Right cardiac atrium (tissue), 5 donors: ENCODE data around the gene TMEM176A. TPM values are rescaled to one million over a fixed set of nuclear protein-coding genes. Genes with fewer than 3 reads are reported as not detected.

ENCODE experiments used
- ATAC-seq, 2 donors: fragments of 200-7000 bp; cut with Tn5 transposase; one replicate each; pipeline versions ENCODE4 v1.8.0 to v1.9.1; 2020; ENCODE audit warnings: moderate library complexity in 2 of 2, mild to moderate bottlenecking in 1 of 2
- DNase-seq, 3 donors: peaks; one replicate each; pipeline ENCODE4 v3.0.0-alpha.2; 2020
- H3K27ac ChIP-seq: one replicate; pipeline ENCODE4 v1.5.1; 2013; ENCODE audit warnings: mild to moderate bottlenecking, low read length, control low read depth, moderate library complexity
- H3K27me3 ChIP-seq: one replicate; pipeline ENCODE4 v1.6.1; 2013; ENCODE audit not compliant: control insufficient read depth, insufficient read depth
- H3K4me1 ChIP-seq: one replicate; pipeline ENCODE4 v1.6.1; 2013; ENCODE audit warnings: low read length; ENCODE audit not compliant: control insufficient read depth, insufficient read depth
- H3K4me3 ChIP-seq: one replicate; pipeline ENCODE4 v1.5.1; 2013; ENCODE audit warnings: low read length, control low read depth
- H3K9me3 ChIP-seq: one replicate; pipeline ENCODE4 v1.6.1; 2013; ENCODE audit warnings: low read length; ENCODE audit not compliant: control insufficient read depth
- WGBS: extraction: QIAGEN DNeasy Blood & Tissue Kit; methylation state at CpG from one replicate; pipeline ENCODE4 v1.1.7; 2013; 5-methylcytosine and 5-hydroxymethylcytosine counted together
- intact Hi-C, 4 donors: fragments of 100-400 bp; cut with DNase I; formaldehyde crosslinking; loops; one replicate each; pipeline versions ENCODE4 v1.11.0 to v1.14.0; 2022 to 2023
- polyA plus RNA-seq: library from polyadenylated mRNA; stranded (reverse); fragments of 200-250 nt; gene quantifications from one replicate; pipeline ENCODE4 v1.2.3, GENCODE V29; 2013
- total RNA-seq, 4 donors: library from RNA; stranded (reverse); fragmentation: NEBNext Ultra II Directional; extraction: Animal tissue kit (Norgen Biotek cat#: 25700); gene quantifications; one replicate each; pipeline ENCODE4 v1.2.1, GENCODE V29; 2021
- donor health status: healthy with polysubstance abuse.
- donor health status: DM: no; HTN: yes; CAD: no.
- donor health status: DM: no; HTN: no; CAD: no.
- donor health status: DM: no; HTN: yes; CAD: no; lungs with severe emphysema.
- donor health status: DM: yes; HTN: yes; CAD: no.

Gene TMEM176A
- total and polyA plus RNA-seq, 5 donors, result 50.8 to 167 (median 99.0) TPM

GRCh38 chr7:150787321-150788281, 13.0 kb upstream of the TMEM176A start:
- H3K4me1 ChIP-seq, result peaks cover 21% of the 10 kb centered on the region
- peak overlapping the region; percentile 57 for H3K27ac ChIP-seq
- peak; percentile 41 to 47 for ATAC-seq
- WGBS, result 31% methylated on average over 10 of the region's 10 CpGs
- H3K27me3 ChIP-seq, result no peaks in the 10 kb centered on the region
- peak in 2 of 3 donors; percentile 38 to 62 for DNase-seq
- intact Hi-C loops, result no loop called here
- H3K9me3 ChIP-seq, result no peaks in the 10 kb centered on the region
- no peak overlapping the region for H3K4me3 ChIP-seq

GRCh38 chr7:150788474-150789269, 11.9 kb upstream of the TMEM176A start:
- intact Hi-C loops, result no loop called here
- no peak overlapping the region for H3K4me3 ChIP-seq
- WGBS, result 59% methylated on average over 9 of the region's 9 CpGs
- no peaks in the 10 kb centered on the region for H3K27me3 ChIP-seq
- peak overlapping the region; percentile 57 for H3K27ac ChIP-seq
- H3K4me1 ChIP-seq, result peaks cover 21% of the 10 kb centered on the region
- DNase-seq, result peak; percentile 84 to 89 (median 89)
- no peaks in the 10 kb centered on the region for H3K9me3 ChIP-seq
- ATAC-seq, result peak; percentile 75 to 83

DNA sequence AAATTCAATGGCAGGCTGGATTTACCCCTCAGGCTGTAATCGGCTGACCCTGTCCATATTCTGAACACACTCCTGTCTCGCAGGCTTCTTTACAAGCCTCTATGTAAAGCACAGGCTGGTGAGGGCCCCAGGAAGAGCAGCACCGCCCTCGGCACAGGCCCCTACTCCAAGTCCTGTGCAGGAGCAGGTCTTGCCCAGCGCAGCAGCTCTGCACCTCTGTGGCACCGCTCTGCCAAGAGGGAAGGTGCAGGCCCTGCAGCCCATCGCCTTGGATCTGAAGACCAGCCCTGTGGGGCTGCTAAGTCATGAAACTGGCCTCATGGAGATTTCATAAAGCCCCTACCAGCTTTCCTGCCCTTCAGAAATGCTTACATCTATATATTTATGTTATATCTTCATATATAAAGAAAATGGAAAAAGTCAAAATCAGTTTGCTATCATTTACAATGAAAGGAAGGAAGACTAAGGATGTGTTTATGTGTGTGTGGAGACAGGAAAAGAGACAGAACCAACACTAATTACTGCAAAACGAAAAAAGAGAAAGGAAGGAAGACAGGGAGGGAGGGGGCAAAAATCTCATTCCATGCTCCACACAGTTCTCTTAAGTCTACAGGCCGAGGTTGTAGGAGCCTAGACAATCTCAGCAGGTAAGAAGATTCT, 10.0 kb upstream of the TMEM176A start:
- Histone ChIP-seq H3K27me3 (no peaks in the 10 kb centered on the region), H3K4me3 (no peak overlapping the region), H3K27ac (no peak overlapping the region), H3K9me3 (no peaks in the 10 kb centered on the region), H3K4me1 (peaks cover 16% of the 10 kb centered on the region)
- ATAC-seq (no peak), DNase-seq (no peak)
- WGBS, result 82% methylated on average over 9 of the region's 9 CpGs
- intact Hi-C loops, result no loop called here

DNA sequence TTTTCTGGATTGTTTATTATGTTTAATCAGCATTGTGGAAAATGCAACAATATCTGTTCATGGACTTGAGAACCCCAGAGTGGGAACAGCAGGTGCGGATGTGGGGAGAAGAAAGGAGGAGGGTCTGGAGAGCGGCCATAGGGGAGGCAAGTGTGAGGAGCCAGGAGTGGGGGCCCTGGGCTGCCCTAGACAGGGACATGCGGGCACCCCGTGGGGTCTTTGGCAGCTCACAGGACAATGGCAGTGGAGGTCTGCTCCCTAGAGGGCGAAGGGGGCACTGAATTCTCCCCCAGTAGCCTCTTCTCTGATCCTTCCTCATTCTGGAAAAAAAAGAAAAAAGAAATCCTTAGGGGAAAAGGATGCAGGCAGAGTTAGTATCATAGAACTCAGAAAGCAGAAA, 9.3 kb upstream of the TMEM176A start:
- Histone ChIP-seq H3K4me1 (peaks cover 16% of the 10 kb centered on the region), H3K27ac (no peak overlapping the region), H3K9me3 (no peaks in the 10 kb centered on the region), H3K27me3 (no peaks in the 10 kb centered on the region), H3K4me3 (no peak overlapping the region)
- intact Hi-C loops, result no loop called here
- ATAC-seq (no peak), DNase-seq (no peak)
- WGBS, result 90% methylated on average over 5 of the region's 5 CpGs

GRCh38 chr7:150791746-150792452, 8.7 kb upstream of the TMEM176A start:
- Histone ChIP-seq H3K27me3 (no peaks in the 10 kb centered on the region), H3K4me3 (no peak overlapping the region), H3K27ac (peak overlapping the region; percentile 7), H3K9me3 (no peaks in the 10 kb centered on the region), H3K4me1 (peaks cover 16% of the 10 kb centered on the region)
- intact Hi-C loops, result no loop called here
- peak; percentile 7 to 8 for ATAC-seq
- DNase-seq, result no peak
- WGBS, result 66% methylated on average over 12 of the region's 12 CpGs

DNA sequence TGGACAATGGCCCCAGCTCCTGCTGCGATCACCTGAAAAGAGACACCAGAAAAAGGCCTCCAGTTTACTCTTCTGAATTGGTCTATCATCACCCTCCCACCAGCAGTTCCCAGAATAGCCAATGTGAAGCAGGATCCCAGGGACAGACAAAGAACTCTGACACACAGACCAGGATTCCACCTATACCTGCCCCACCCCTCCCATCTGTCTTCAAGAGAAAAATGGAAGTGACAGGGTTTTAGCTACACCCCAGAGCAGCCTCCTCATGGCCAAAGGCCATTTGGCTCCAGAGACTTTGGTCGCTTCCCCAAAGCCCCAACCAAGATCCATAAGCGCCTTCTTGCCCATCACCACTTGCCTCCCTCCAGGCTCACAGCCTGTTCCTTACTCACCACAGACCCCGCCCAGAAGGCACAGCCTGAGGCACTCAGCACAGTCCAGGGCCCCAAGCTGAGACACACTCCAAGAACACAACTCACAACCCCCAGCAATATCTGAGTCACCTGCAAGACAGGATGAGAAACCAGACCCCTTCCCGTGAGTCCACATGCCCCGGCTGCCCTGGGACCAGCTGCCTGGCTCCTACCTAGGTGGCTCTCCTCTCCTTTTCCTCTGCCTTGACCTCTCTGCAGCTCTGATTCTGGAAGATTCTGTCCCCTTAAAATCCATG, 6.9 kb upstream of the TMEM176A start:
- no peaks in the 10 kb centered on the region for H3K27me3 ChIP-seq
- DNase-seq (no peak), ATAC-seq (peak in 1 of 2 donors; percentile 34)
- WGBS, result 95% methylated on average over 6 of the region's 6 CpGs
- no peak overlapping the region for H3K4me3 ChIP-seq
- H3K9me3 ChIP-seq, result no peaks in the 10 kb centered on the region
- no peak overlapping the region for H3K27ac ChIP-seq
- intact Hi-C loops, result no loop called here
- peaks cover 6% of the 10 kb centered on the region for H3K4me1 ChIP-seq

DNA sequence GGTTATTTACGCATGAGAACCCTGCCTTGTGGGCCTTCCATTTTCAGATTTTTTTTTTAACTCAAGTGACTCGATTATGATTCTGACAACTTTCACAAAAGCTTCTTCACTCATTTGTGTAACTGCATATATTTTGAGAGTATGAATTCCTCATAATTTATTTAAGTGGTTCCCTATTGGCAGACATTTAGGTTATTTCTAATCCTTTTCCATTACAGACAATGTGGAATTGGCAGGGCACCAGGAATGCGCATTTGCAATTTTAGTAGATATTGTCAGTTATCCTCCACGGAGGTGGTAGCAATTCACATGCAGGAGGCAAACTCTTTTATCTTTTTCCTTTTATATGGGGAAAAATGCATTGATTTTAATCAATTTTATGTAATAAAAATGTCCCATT, 2.9 kb upstream of the TMEM176A start:
- no peak for DNase-seq
- intact Hi-C loops, result no loop called here
- no peak for ATAC-seq
- Histone ChIP-seq H3K27ac (no peak overlapping the region), H3K27me3 (no peaks in the 10 kb centered on the region), H3K4me1 (no peaks in the 10 kb centered on the region), H3K4me3 (no peak overlapping the region), H3K9me3 (no peaks in the 10 kb centered on the region)
- WGBS, result 67% methylated on average over 4 of the region's 4 CpGs

DNA sequence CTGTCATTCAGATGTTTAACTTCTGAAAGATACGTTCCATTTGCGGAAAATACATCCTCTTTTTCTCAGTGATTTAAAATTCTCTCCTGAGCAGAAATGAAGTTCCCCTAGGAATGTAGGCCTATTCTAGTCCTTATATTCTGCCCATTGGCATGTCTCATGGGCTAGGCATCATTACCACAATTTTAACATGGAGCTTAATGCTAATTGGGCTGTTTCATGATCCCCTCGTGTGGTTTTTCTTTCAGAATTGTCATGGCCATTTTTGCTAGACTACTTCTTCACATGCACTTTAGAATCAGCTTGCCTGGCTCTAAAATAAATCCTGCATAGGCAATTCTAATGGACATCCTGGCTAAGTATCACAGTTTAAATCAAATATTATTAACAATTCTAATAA, 1.4 kb upstream of the TMEM176A start:
- DNase-seq, result no peak
- Histone ChIP-seq H3K4me3 (no peak overlapping the region), H3K4me1 (no peaks in the 10 kb centered on the region), H3K27me3 (no peaks in the 10 kb centered on the region), H3K9me3 (no peaks in the 10 kb centered on the region), H3K27ac (no peak overlapping the region)
- ATAC-seq, result no peak
- WGBS, result 74% methylated on average over 3 of the region's 3 CpGs
- intact Hi-C loops, result no loop called here

DNA sequence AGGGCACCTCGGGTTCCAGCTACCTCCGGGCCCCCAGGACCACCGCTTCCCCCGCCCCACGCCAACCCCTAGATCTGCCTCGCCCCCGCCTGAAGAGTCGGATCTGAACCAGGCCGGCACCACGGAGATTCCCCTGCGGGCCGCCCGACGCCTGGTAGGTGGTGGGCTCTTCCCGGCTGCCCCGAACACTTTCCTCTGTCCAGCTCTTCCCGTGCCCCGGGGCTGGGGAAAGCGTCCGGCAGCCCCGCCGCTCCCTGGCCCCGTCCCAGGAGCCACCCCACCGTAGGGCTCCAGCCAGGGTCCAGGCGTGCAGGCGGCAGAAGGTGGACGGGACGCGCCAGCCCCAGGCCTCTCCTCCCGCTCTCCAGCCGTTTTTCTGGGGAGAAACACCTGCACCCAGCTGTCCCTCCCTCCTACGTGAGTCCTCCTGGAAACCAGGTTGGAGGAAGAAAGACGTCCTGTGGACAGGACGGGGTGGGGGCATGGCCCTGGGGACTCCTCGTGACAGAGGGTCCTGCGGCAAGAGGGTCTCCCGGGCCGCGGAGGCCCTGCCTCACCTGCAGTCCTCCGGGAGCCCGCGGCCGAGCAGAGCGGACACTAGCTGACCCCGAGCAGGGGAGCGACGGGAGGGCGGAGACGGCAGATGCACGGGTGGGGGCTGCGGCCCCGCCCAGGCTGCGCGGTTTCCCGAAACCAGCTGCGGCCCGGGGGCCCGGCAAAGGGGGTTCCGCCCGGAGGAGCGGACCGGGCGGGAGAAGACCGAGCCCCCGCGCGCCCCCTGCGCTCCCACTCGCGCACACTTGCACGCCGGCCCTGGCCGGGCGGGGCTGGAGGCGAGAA, 608 bp upstream of the TMEM176A start, which contains the start of gene TMEM176B:
TSS of gene TMEM176B (minus strand) at position 624 of the 840 bp plus-strand sequence. CDS start 3,795 bp downstream, outside the sequence.
- Histone ChIP-seq H3K27ac (no peak within 1 kb of the TSS), H3K27me3 (no peaks in the 10 kb centered on the region), H3K9me3 (no peaks in the 10 kb centered on the region), H3K4me3 (peak within 1 kb of the TSS; percentile 68), H3K4me1 (no peaks in the 10 kb centered on the region)
- intact Hi-C loops, result no loop called here
- ATAC-seq, result peak; percentile 84 to 88
- WGBS, result 6% methylated on average over 75 of the region's 75 CpGs
- peak; percentile 82 to 87 (median 86) for DNase-seq
